ENCODE measurements around the gene NFASC.

NFASC gene

DNA sequence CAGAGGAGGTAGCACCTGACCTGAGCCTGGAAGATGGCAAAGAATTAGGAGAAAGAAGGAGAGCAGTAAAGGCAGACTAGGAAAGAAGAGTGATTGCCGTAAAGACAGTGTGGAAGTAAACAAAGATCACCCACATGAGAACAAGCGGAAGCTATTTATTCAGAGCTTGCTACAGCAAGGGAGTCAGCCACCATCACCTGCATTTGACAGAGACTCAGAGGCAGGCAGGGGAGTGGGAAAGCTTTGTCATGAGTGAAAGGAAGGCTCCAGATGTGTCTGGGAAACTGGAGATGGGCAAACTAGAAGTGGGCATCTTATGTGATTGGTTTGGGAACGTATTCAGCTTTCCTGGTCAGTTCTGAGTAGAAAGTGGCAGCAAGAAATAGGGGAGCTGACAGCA lies 64.5 kb downstream of the NFASC start:
- TF ChIP-seq, protein P1, sequence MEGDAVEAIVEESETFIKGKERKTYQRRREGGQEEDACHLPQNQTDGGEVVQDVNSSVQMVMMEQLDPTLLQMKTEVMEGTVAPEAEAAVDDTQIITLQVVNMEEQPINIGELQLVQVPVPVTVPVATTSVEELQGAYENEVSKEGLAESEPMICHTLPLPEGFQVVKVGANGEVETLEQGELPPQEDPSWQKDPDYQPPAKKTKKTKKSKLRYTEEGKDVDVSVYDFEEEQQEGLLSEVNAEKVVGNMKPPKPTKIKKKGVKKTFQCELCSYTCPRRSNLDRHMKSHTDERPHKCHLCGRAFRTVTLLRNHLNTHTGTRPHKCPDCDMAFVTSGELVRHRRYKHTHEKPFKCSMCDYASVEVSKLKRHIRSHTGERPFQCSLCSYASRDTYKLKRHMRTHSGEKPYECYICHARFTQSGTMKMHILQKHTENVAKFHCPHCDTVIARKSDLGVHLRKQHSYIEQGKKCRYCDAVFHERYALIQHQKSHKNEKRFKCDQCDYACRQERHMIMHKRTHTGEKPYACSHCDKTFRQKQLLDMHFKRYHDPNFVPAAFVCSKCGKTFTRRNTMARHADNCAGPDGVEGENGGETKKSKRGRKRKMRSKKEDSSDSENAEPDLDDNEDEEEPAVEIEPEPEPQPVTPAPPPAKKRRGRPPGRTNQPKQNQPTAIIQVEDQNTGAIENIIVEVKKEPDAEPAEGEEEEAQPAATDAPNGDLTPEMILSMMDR (IDR thresholded peaks at IDR 0.05; ENCODE audit: low read length): no peak
- TF ChIP-seq EZH2 (optimal IDR thresholded peaks at IDR 0.05; ENCODE audit: low read depth, low read length) (no peak), EZH2phosphoT487 (IDR thresholded peaks at IDR 0.05; ENCODE audit: low read length) (no peak)
- Histone ChIP-seq H3K36me3 (replicated peaks; ENCODE audit: insufficient read depth, low read length) (no peaks in the 10 kb centered on the region), H4K20me1 (ENCODE audit: insufficient read depth, low read length) (no peaks in the 10 kb centered on the region), H2AFZ (ENCODE audit: low read length) (no peak overlapping the region), H3K9me3 (replicated peaks; ENCODE audit: insufficient read depth, low read length) (no peaks in the 10 kb centered on the region), H3K79me2 (ENCODE audit: low read length) (no peaks in the 10 kb centered on the region), H3K9ac (ENCODE audit: low read length) (no peak overlapping the region), H3K4me3 (ENCODE audit: low read length) (no peak overlapping the region), H3K4me1 (ENCODE audit: low read length) (no peaks in the 10 kb centered on the region), H3K9me2 (replicated peaks; ENCODE audit: insufficient read depth, low read length) (no peaks in the 10 kb centered on the region), H3F3A (ENCODE audit: insufficient read depth, low read length) (no peaks in the 10 kb centered on the region), H3K27ac (ENCODE audit: low read length) (no peak overlapping the region), H3K27me3 (replicated peaks; ENCODE audit: insufficient read depth, low read length) (no peaks in the 10 kb centered on the region), H3K4me2 (ENCODE audit: low read depth, low read length) (no peak overlapping the region)
- no peak for DNase-seq

GRCh38 chr1:204936765-204937164 lies 66.1 kb downstream of the NFASC start:
- H3K9me2 ChIP-seq (replicated peaks; ENCODE audit: insufficient read depth, low read length): no peaks in the 10 kb centered on the region
- no peaks in the 10 kb centered on the region for H3K27me3 ChIP-seq (replicated peaks; ENCODE audit: insufficient read depth, low read length)
- no peaks in the 10 kb centered on the region for H3K4me1 ChIP-seq (ENCODE audit: low read length)
- TF ChIP-seq EZH2 (optimal IDR thresholded peaks at IDR 0.05; ENCODE audit: low read depth, low read length) (no peak), EZH2phosphoT487 (IDR thresholded peaks at IDR 0.05; ENCODE audit: low read length) (no peak)
- TF ChIP-seq, protein P1 (IDR thresholded peaks at IDR 0.05; ENCODE audit: low read length): no peak
- no peaks in the 10 kb centered on the region for H3F3A ChIP-seq (ENCODE audit: insufficient read depth, low read length)
- H2AFZ ChIP-seq (ENCODE audit: low read length): no peak overlapping the region
- no peak overlapping the region for H3K27ac ChIP-seq (ENCODE audit: low read length)
- DNase-seq: no peak
- H3K79me2 ChIP-seq (ENCODE audit: low read length): no peaks in the 10 kb centered on the region
- H3K4me2 ChIP-seq (ENCODE audit: low read depth, low read length): no peak overlapping the region
- no peaks in the 10 kb centered on the region for H3K9me3 ChIP-seq (replicated peaks; ENCODE audit: insufficient read depth, low read length)
- H3K36me3 ChIP-seq (replicated peaks; ENCODE audit: insufficient read depth, low read length): no peaks in the 10 kb centered on the region
- no peaks in the 10 kb centered on the region for H4K20me1 ChIP-seq (ENCODE audit: insufficient read depth, low read length)
- H3K4me3 ChIP-seq (ENCODE audit: low read length): no peak overlapping the region
- no peak overlapping the region for H3K9ac ChIP-seq (ENCODE audit: low read length)

DNA sequence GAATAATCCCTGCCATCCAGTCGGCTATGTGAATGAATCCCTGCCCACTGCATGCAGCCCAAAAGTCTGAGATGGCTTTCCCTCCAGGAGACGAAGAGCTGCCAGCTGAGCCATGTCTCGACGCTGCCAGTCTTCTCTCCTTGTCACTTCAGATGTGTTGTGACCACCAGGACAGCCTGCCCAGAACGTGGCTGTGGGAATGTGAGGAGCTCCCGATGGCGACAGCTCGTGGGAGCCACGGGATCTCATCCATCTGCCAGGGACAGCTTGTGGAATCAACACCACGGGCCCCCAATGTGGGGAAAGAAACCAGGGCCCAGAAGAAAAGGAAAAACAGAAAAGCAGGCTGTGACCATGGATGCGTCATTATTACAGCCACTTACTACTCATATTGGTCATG lies 67.2 kb downstream of the NFASC start:
- Histone ChIP-seq H2AFZ (ENCODE audit: low read length) (no peak overlapping the region), H3K4me2 (ENCODE audit: low read depth, low read length) (no peak overlapping the region), H3F3A (ENCODE audit: insufficient read depth, low read length) (no peaks in the 10 kb centered on the region), H3K9me2 (replicated peaks; ENCODE audit: insufficient read depth, low read length) (no peaks in the 10 kb centered on the region), H3K36me3 (replicated peaks; ENCODE audit: insufficient read depth, low read length) (no peaks in the 10 kb centered on the region), H3K4me3 (ENCODE audit: low read length) (no peak overlapping the region), H3K27me3 (replicated peaks; ENCODE audit: insufficient read depth, low read length) (no peaks in the 10 kb centered on the region), H3K27ac (ENCODE audit: low read length) (no peak overlapping the region), H3K4me1 (ENCODE audit: low read length) (0 out of 2 replicates have a peak, but pooled peaks cover 4% of the 10 kb centered on the region), H3K9ac (ENCODE audit: low read length) (no peak overlapping the region), H3K9me3 (replicated peaks; ENCODE audit: insufficient read depth, low read length) (no peaks in the 10 kb centered on the region), H3K79me2 (ENCODE audit: low read length) (no peaks in the 10 kb centered on the region), H4K20me1 (ENCODE audit: insufficient read depth, low read length) (no peaks in the 10 kb centered on the region)
- DNase-seq: no peak
- TF ChIP-seq EZH2phosphoT487 (IDR thresholded peaks at IDR 0.05; ENCODE audit: low read length) (no peak), EZH2 (optimal IDR thresholded peaks at IDR 0.05; ENCODE audit: low read depth, low read length) (no peak)
- TF ChIP-seq, protein P1 (IDR thresholded peaks at IDR 0.05; ENCODE audit: low read length): no peak

All from MM.1S (cell line).